ENCODE data around the gene MATK. TPM values are rescaled to one million over a fixed set of nuclear protein-coding genes. Genes with fewer than 3 reads are reported as not detected.

The MATK gene
- polyA plus RNA-seq, 3 donors = 0.88 to 1.9 (median 0.90) TPM

GRCh38 chr19:3800996-3801395 lies 14.8 kb upstream of the MATK start:
- no peak for DNase-seq (ENCODE audit: extremely low read depth in 1 of 11, low read depth in 9 of 11, low spot score in 4 of 11)

DNA sequence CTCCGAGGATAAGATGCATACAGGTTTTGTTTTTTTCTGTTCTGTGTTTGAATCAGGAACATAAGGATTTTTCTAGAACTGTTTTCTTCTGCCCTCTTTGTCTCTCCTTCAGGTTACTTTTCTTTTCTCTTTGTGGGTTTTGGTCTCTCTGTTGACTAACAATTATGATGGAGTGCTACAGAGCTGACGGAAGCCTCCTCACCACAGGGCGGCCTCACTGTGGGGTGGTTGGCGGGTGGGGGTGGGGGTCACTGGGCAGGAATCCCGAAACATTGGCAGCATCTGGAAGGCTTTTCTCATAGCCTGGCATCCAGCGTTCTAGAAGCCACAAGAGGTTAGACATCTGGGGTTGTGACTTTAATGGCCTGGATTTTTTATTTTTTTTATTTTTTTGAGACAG lies 12.0 kb upstream of the MATK start:
- DNase-seq (ENCODE audit: extremely low read depth in 1 of 11, low read depth in 9 of 11, low spot score in 4 of 11) = no peak

DNA sequence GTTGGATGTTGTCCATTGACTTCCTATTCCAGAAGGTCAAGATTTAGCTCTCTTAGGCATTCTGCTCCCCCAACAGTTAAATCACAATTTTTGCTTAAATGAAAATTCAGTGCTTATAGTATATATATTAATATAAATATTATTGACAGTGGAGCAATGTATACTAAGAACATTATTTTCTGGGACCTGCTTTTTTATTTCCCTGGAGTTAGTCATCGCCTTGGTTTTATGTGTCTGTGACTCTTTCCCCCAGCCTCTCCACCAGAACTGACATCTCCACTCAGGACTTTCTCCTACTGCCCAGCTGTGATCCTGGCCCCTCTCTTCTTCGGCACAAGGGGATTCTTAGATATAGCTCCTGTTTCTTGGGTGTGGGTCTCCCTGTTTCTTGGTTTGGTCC lies 10.2 kb upstream of the MATK start:
- no peak for DNase-seq (ENCODE audit: extremely low read depth in 1 of 11, low read depth in 9 of 11, low spot score in 4 of 11)

GRCh38 chr19:3793799-3794198 lies 7.6 kb upstream of the MATK start:
- no peak for DNase-seq (ENCODE audit: extremely low read depth in 1 of 11, low read depth in 9 of 11, low spot score in 4 of 11)

DNA sequence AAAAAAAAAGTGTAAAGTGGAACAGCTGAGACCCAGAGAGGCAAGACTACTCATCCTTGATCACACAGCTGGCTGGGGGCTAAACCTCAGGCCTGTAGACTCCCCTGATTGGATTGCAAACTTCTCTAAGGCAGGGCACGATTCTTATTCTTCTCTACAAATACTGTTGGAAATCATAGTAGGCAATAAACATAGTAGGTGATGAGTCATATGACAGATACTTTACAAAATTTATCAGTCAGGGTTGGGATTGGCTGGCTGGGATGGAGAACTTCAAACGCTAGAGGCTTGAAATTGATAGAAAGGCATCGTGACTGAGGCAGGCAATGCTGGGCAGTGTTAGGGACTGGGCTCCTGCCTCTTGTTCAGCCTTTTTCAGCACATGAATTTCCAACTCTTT lies 5.9 kb upstream of the MATK start:
- no peak for DNase-seq (ENCODE audit: extremely low read depth in 1 of 11, low read depth in 9 of 11, low spot score in 4 of 11)

DNA sequence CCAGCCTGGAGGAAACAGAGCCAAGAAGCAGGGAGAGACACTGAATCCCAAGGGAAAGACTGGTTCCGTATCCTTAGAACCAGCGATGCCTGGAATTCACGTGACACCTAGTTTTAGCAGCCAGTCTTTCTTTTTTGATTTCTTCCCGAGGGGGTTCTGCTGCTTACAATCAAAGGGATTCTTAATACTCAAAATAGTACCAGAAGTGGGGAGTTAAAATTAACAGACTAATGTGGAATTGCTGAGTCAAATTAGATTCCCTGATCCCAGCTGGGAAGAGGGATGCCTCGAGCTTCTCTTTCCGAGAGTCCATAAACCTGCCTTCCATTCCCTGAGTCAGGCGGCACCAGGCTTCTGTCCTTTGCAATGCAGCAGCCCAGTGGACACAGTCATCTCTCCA lies 4.8 kb upstream of the MATK start:
- DNase-seq (ENCODE audit: extremely low read depth in 1 of 11, low read depth in 9 of 11, low spot score in 4 of 11) = no peak

- DNase-seq (ENCODE audit: extremely low read depth in 1 of 11, low read depth in 9 of 11, low spot score in 4 of 11) = no peak
These were observed 4.1 kb upstream of the MATK start for GRCh38 chr19:3790209-3790734.

GRCh38 chr19:3788996-3789778 lies 3.0 kb upstream of the MATK start:
- DNase-seq (ENCODE audit: extremely low read depth in 1 of 11, low read depth in 9 of 11, low spot score in 4 of 11) = no peak

GRCh38 chr19:3785451-3785937 lies 687 bp downstream of the MATK start:
- no peak for DNase-seq (ENCODE audit: extremely low read depth in 1 of 11, low read depth in 9 of 11, low spot score in 4 of 11)

DNA sequence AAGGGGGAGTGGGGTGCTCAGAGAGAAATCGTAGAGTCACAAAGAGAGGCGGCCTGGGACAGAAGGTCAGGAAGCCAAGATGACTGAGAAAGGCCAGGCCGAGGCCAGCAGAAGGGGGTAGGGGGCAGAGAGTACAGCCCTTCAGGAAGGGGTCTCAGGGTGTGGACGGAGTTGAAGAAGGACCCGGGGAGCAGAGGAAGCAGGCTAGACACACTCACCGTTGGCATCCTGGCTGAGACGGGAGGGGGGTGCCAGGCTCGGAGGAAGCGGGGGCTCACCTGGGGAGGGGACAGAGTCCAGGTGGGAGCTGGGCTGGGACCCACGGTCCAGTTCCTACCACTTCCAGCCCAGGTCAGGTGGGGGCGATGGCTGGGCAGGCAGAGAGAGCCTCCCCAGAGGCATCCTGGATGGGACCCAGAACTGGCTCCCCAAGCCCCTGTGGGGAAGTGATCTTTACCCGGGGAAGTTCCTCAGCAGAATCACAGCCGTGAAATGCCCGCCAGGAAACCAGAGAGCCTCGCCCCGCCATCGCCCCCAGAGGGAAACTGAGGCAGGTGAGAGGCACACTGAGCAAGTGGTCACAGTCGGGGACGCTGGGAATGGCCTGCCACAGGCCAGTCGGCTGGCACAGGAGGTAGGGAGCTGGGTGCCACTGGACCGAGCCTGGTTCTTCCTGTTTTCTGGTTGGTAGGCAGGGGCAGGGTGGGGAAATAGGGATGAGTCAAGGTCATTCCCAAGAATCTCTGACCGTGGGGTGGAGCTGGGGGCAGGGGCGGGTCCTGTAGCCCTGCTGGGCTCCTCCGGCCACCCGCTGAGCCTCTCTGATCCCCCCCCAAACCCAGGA lies 1.4 kb downstream of the MATK start:
- no peak for DNase-seq (ENCODE audit: extremely low read depth in 1 of 11, low read depth in 9 of 11, low spot score in 4 of 11)

GRCh38 chr19:3783660-3784584 lies 2.3 kb downstream of the MATK start:
- no peak for DNase-seq (ENCODE audit: extremely low read depth in 1 of 11, low read depth in 9 of 11, low spot score in 4 of 11)

GRCh38 chr19:3782903-3783302 lies 3.3 kb downstream of the MATK start:
- no peak for DNase-seq (ENCODE audit: extremely low read depth in 1 of 11, low read depth in 9 of 11, low spot score in 4 of 11)

DNA sequence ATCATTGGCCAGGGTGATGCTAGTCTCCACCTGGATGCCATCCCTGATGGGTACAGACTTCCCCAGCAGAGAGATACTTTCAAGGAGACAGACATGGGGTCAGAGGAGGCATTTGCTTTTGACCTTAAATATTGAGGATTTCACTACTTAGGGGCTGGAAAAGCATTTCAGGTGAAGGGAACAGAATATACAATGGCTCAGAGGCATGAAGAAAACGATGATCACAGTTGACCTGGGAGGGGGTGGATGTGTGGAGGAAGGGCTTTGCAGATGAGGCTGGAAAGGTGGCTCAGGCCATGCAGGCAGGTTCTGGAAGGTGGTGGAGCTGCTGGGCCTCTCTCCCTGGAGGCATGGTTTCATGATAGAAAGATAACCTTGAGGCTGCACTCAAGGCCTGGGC lies 3.9 kb downstream of the MATK start:
- no peak for DNase-seq (ENCODE audit: extremely low read depth in 1 of 11, low read depth in 9 of 11, low spot score in 4 of 11)

DNA sequence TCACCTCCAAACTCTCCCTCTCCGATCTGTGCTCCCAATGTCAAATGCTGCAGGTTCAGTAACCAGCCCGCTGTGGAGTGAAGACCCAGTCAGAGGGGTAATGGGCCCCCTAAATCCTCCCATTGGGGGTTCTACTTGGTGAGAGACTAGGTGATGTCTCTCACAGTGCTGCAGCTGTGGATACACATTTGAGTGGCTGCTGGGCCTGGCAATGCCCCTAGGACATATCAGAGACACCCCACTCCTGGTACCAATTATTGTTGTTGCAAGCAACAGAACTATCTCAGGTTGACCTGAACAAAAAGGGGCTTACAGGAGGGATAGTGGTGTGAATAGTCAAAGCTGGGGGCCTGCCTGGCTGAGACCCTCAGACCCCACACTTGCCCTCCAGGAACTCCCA lies 4.6 kb downstream of the MATK start:
- DNase-seq (ENCODE audit: extremely low read depth in 1 of 11, low read depth in 9 of 11, low spot score in 4 of 11) = no peak

GRCh38 chr19:3780786-3781304 lies 5.3 kb downstream of the MATK start:
- no peak for DNase-seq (ENCODE audit: extremely low read depth in 1 of 11, low read depth in 9 of 11, low spot score in 4 of 11)

- DNase-seq (ENCODE audit: extremely low read depth in 1 of 11, low read depth in 9 of 11, low spot score in 4 of 11) = no peak
These were observed 7.1 kb downstream of the MATK start for GRCh38 chr19:3778899-3779723.

DNA sequence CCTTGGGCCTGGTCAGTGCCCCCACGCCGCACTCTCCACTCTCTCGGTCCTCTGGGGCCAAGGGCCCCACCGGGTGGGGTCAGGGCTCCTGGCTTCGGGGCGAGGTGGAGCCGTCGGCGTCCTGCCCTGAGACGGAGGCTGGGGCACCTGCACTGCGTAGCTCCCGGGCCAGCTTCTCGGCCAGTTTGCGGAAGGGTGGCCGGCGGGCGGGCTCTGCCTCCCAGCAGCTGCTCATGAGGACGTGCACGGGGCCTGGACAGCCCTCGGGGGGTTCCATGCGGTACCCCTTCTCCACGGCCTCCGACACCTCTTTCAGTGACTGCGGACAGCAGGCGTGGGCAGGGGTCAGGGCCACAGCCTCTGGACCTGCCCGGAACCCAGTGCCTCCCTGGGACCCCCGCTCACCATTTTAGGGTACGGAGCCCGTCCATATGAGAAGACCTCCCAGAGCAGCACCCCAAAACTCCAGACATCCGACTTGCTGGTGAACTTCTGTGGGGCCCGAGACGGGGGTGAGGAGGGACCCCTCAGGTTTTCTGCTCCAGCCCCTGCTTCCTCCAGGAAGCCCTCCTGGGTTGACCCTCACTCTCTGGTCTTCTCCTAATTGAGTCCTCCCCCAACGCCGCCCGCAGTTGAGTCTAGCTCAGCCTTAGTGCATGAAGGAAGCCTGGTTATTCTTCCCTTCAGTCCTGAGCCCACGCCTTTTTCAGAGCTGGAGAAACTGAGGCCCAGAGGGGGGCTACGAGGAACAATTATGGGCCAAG lies 7.9 kb downstream of the MATK start:
- no peak for DNase-seq (ENCODE audit: extremely low read depth in 1 of 11, low read depth in 9 of 11, low spot score in 4 of 11)

Measured in renal cortex interstitium (tissue), 11 donors.